HCT116 (cell line): ENCODE results near the gene UQCRQ. TPM values are rescaled to one million over a fixed set of nuclear protein-coding genes. Genes with fewer than 3 reads are reported as not detected.

ENCODE experiments used
- ATAC-seq: fragments of 200-7000 bp; cut with Tn5 transposase; 2 replicates; pipeline ENCODE4 v1.9.1; 2020; ENCODE audit warnings: mild to moderate bottlenecking, moderate library complexity
- BruUV-seq: library from RNA; stranded (reverse); fragments of 400-500 nt; replicated peaks from 2 replicates; lab custom pipeline; 2021; lab: Mats Ljungman, UMichigan
- CTCF ChIA-PET: fragments of 300-600 bp; sonication (Branson Sonifier 250); formaldehyde crosslinking; loops from one replicate; lab custom pipeline; 2021; ENCODE audit warnings: antibody characterized with exemption; lab: Charles Lee
- POLR2A ChIA-PET: fragments of 300-600, 350-600 bp; sonication (Branson Sonifier 250); formaldehyde crosslinking; loops from one replicate; lab custom pipeline; 2021; ENCODE audit warnings: antibody characterized with exemption; lab: Charles Lee
- RAD21 ChIA-PET, 2 experiments: fragments of 300-600 bp; sonication (Branson Sonifier 250); formaldehyde crosslinking; loops; one replicate each; lab custom pipeline; 2023; ENCODE audit warnings: low total read pairs in 2 of 2; ENCODE audit not compliant: uncharacterized antibody in 2 of 2, unreplicated experiment in 2 of 2, low non-redundant PET in 1 of 2; lab: Charles Lee
- DNase-seq: peaks from one replicate; pipeline ENCODE4 v3.0.0-alpha.2; 2010; ENCODE audit warnings: low read depth, low spot score
- H2AFZ ChIP-seq: fragments of 200-600 bp; shearing (Covaris generic), sonication (generic); 2 replicates; pipeline ENCODE4 v1.6.1; 2017; ENCODE audit warnings: low read depth, mixed run types, mixed read lengths, antibody characterized with exemption, low read length; ENCODE audit not compliant: poor library complexity, severe bottlenecking
- H3K27ac ChIP-seq: 2 replicates; pipeline ENCODE4 v1.5.1; 2012; ENCODE audit warnings: low read depth, low read length
- H3K27me3 ChIP-seq: fragments of 200-600 bp; sonication (generic); 2 replicates; pipeline ENCODE4 v1.6.1; 2016; ENCODE audit warnings: mixed run types, low read length, mixed read lengths; ENCODE audit not compliant: insufficient read depth
- H3K36me3 ChIP-seq, 2 experiments: fragments of 200-500 bp in 1 of 2; fragments of 200-600 bp in 1 of 2; sonication (Bioruptor generic) in 1 of 2; sonication (generic) in 1 of 2; 2 replicates each; pipeline versions ENCODE4 v1.5.1 to v1.6.1; 2014 to 2016; ENCODE audit warnings: low read length in 2 of 2, inconsistent platforms in 1 of 2, mixed read lengths in 1 of 2, mixed run types in 1 of 2; ENCODE audit not compliant: insufficient read depth in 2 of 2, control insufficient read depth in 1 of 2
- H3K4me1 ChIP-seq, 2 experiments: fragments of 200-600 bp in 1 of 2; sonication (generic) in 1 of 2; 2 replicates each; pipeline versions ENCODE4 v1.5.1 to v1.6.1; 2012 to 2017; ENCODE audit warnings: low read length in 2 of 2, inconsistent platforms in 1 of 2, mild to moderate bottlenecking in 1 of 2, mixed read lengths in 1 of 2, mixed run types in 1 of 2, moderate library complexity in 1 of 2; ENCODE audit not compliant: insufficient read depth in 2 of 2, control insufficient read depth in 1 of 2
- H3K4me2 ChIP-seq: fragments of 200-600 bp; sonication (generic); 2 replicates; pipeline ENCODE4 v1.6.1; 2017; ENCODE audit warnings: mixed run types, low read length, mixed read lengths
- H3K4me3 ChIP-seq, 2 experiments: fragments of 200-600 bp in 1 of 2; sonication (generic) in 1 of 2; replicated peaks in 1 of 2; 2 replicates each; pipeline ENCODE4 v1.5.1; 2011 to 2016; ENCODE audit warnings: low read length in 2 of 2, control low read depth in 1 of 2, low read depth in 1 of 2, mild to moderate bottlenecking in 1 of 2, mixed read lengths in 1 of 2, mixed run types in 1 of 2
- H3K79me2 ChIP-seq: fragments of 200-600 bp; sonication (generic); 2 replicates; pipeline ENCODE4 v1.6.1; 2017; ENCODE audit warnings: mild to moderate bottlenecking, mixed run types, low read length, moderate library complexity, mixed read lengths; ENCODE audit not compliant: insufficient read depth
- H3K9ac ChIP-seq: fragments of 200-600 bp; sonication (generic); 2 replicates; pipeline ENCODE4 v1.6.1; 2016; ENCODE audit warnings: low read length, mixed read lengths
- H3K9me2 ChIP-seq: fragments of 200-600 bp; sonication (generic), shearing (Covaris generic); 2 replicates; pipeline ENCODE4 v1.6.1; 2017; ENCODE audit warnings: mixed run types, mild to moderate bottlenecking, moderate library complexity; ENCODE audit not compliant: insufficient read depth
- H3K9me3 ChIP-seq, 2 experiments: fragments of 200-500 bp in 1 of 2; fragments of 200-600 bp in 1 of 2; sonication (Bioruptor generic) in 1 of 2; sonication (generic) in 1 of 2; 2 replicates each; pipeline ENCODE4 v1.6.1; 2014 to 2017; ENCODE audit warnings: low read length in 2 of 2, mixed read lengths in 2 of 2, inconsistent platforms in 1 of 2, low read depth in 1 of 2, mild to moderate bottlenecking in 1 of 2, mixed run types in 1 of 2, moderate library complexity in 1 of 2; ENCODE audit not compliant: control insufficient read depth in 1 of 2, insufficient read depth in 1 of 2
- H4K20me1 ChIP-seq: fragments of 200-600 bp; sonication (generic), shearing (Covaris generic); 2 replicates; pipeline ENCODE4 v1.6.1; 2017; ENCODE audit warnings: mixed run types, mild to moderate bottlenecking, moderate library complexity; ENCODE audit not compliant: insufficient read depth
- CEBPB ChIP-seq: IDR thresholded peaks from 2 replicates; pipeline ENCODE4 v1.6.1; 2012; ENCODE audit warnings: low read depth
- CTCF ChIP-seq, 3 experiments: fragments of 200-600 bp in 1 of 3; sonication (generic) in 1 of 3; IDR thresholded peaks in 2 of 3; conservative IDR thresholded peaks in 1 of 3; 2 replicates each; pipeline ENCODE4 v1.5.1; 2012 to 2017; ENCODE audit warnings: low read depth in 2 of 3, low read length in 2 of 3, antibody characterized with exemption in 1 of 3, borderline replicate concordance in 1 of 3, control low read depth in 1 of 3, mild to moderate bottlenecking in 1 of 3, mixed read lengths in 1 of 3, mixed run types in 1 of 3, moderate library complexity in 1 of 3; ENCODE audit not compliant: insufficient read depth in 1 of 3
- EGR1 ChIP-seq: IDR thresholded peaks from 2 replicates; pipeline ENCODE4 v1.6.1; 2012; ENCODE audit warnings: low read depth
- ELF1 ChIP-seq: IDR thresholded peaks from 2 replicates; pipeline ENCODE4 v1.6.1; 2012; ENCODE audit warnings: low read depth, borderline replicate concordance
- JUND ChIP-seq: IDR thresholded peaks from 2 replicates; pipeline ENCODE4 v1.6.1; 2012
- RAD21 ChIP-seq: IDR thresholded peaks from 2 replicates; pipeline ENCODE4 v1.6.1; 2012; ENCODE audit warnings: low read depth, mild to moderate bottlenecking
- SRF ChIP-seq: IDR thresholded peaks from 2 replicates; pipeline ENCODE4 v1.6.1; 2012; ENCODE audit warnings: low read depth
- TCF7L2 ChIP-seq: IDR thresholded peaks from 2 replicates; pipeline ENCODE4 v1.7.0; 2011; ENCODE audit warnings: borderline replicate concordance, inconsistent platforms; ENCODE audit not compliant: insufficient read depth, insufficient read length; ENCODE audit errors: extremely low read depth
- ZFX ChIP-seq: fragments of 450-650 bp; IDR thresholded peaks from 2 replicates; pipeline ENCODE4 v1.6.1; 2017
- ZNF274 ChIP-seq: fragments of 200-500 bp; sonication (Bioruptor generic); IDR thresholded peaks from 2 replicates; pipeline ENCODE4 v1.6.1; 2014; ENCODE audit warnings: mild to moderate bottlenecking, low read depth, low read length, inconsistent platforms
- intact Hi-C: fragments of 100-400 bp; cut with micrococcal nuclease; formaldehyde crosslinking; loops from 2 replicates; pipeline ENCODE4 v1.10.0; 2022
- total RNA-seq: library from RNA; stranded (reverse); gene quantifications from one replicate; pipeline ENCODE4 v1.2.1, GENCODE V29; 2021; ENCODE audit not compliant: unreplicated experiment
- TF ChIP-seq, protein P1 (sequence below): IDR thresholded peaks from 2 replicates; pipeline ENCODE4 v1.6.1; 2012; ENCODE audit warnings: low read depth
- TF ChIP-seq, protein P2 (sequence below): IDR thresholded peaks from 2 replicates; pipeline ENCODE4 v1.6.1; 2012

The UQCRQ gene
- total RNA-seq, 1 experiment from 2014 or later: 528 TPM

GRCh38 chr5:132867046-132867451 is 607 bp downstream of the UQCRQ start (continued):
- TF ChIP-seq, protein P1, sequence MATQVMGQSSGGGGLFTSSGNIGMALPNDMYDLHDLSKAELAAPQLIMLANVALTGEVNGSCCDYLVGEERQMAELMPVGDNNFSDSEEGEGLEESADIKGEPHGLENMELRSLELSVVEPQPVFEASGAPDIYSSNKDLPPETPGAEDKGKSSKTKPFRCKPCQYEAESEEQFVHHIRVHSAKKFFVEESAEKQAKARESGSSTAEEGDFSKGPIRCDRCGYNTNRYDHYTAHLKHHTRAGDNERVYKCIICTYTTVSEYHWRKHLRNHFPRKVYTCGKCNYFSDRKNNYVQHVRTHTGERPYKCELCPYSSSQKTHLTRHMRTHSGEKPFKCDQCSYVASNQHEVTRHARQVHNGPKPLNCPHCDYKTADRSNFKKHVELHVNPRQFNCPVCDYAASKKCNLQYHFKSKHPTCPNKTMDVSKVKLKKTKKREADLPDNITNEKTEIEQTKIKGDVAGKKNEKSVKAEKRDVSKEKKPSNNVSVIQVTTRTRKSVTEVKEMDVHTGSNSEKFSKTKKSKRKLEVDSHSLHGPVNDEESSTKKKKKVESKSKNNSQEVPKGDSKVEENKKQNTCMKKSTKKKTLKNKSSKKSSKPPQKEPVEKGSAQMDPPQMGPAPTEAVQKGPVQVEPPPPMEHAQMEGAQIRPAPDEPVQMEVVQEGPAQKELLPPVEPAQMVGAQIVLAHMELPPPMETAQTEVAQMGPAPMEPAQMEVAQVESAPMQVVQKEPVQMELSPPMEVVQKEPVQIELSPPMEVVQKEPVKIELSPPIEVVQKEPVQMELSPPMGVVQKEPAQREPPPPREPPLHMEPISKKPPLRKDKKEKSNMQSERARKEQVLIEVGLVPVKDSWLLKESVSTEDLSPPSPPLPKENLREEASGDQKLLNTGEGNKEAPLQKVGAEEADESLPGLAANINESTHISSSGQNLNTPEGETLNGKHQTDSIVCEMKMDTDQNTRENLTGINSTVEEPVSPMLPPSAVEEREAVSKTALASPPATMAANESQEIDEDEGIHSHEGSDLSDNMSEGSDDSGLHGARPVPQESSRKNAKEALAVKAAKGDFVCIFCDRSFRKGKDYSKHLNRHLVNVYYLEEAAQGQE: no peak
- no peak for TF ChIP-seq RAD21

GRCh38 chr5:132868754-132869153 is 2.3 kb downstream of the UQCRQ start:
- TF ChIP-seq ZFX (no peak), CEBPB (no peak)
- DNase-seq (no peak), ATAC-seq (no peak)
- RAD21 ChIA-PET: no interaction called here
- no peak overlapping the region for H2AFZ ChIP-seq
- no peaks in the 10 kb centered on the region for H3K9me3 ChIP-seq
- H3K4me1 ChIP-seq: peaks cover 4 to 17% of the 10 kb centered on the region in 2 experiments
- no peak overlapping the region for H3K4me3 ChIP-seq
- H3K4me2 ChIP-seq: no peak overlapping the region
- CTCF ChIA-PET: interaction anchor here (1.5 kb wide), 1 partner anchor 15 kb away, joined by 5 read pairs; no protein-coding TSS in a partner anchor
- peaks cover 4 to 15% of the 10 kb centered on the region in 2 experiments; a peak in 2 of 4 replicates for H3K36me3 ChIP-seq
- POLR2A ChIA-PET: no interaction called here
- no peaks in the 10 kb centered on the region for H3K27me3 ChIP-seq
- H4K20me1 ChIP-seq: no peaks in the 10 kb centered on the region
- intact Hi-C loops: no loop called here
- H3K9ac ChIP-seq: no peak overlapping the region
- no peak overlapping the region for H3K27ac ChIP-seq
- no peaks in the 10 kb centered on the region for H3K9me2 ChIP-seq
- H3K79me2 ChIP-seq: peaks cover 26% of the 10 kb centered on the region
- BruUV-seq: no TSS peak

DNA sequence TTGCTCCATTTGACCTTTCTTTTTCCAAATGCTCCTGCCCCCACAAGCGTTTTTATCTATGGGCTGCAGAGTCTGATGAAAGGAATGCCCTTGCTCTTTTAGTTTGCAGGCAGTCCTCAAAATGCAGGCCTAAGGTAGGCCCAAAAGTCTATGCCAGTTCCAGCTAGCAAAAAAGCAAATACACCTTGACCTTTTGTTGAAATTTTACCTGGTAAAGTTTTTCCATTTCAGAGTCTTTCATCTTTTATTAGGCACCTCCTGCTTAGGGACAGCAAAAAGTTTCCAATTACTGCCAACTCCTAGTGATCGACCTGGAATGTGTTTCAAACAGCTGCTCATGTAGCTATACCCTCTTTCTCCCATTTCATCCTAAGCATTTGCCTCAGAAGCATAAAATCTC is 4.4 kb downstream of the UQCRQ start:
- POLR2A ChIA-PET: no interaction called here
- Histone ChIP-seq H3K4me3 (no peak overlapping the region), H2AFZ (no peak overlapping the region), H4K20me1 (no peaks in the 10 kb centered on the region), H3K9me3 (no peaks in the 10 kb centered on the region), H3K4me1 (peaks cover 4 to 12% of the 10 kb centered on the region in 2 experiments), H3K9me2 (no peaks in the 10 kb centered on the region), H3K4me2 (no peak overlapping the region), H3K79me2 (peaks cover 26% of the 10 kb centered on the region), H3K27ac (no peak overlapping the region), H3K9ac (no peak overlapping the region), H3K27me3 (no peaks in the 10 kb centered on the region), H3K36me3 (peaks cover 4 to 19% of the 10 kb centered on the region in 2 experiments; a peak in 2 of 4 replicates)
- DNase-seq (no peak), ATAC-seq (no peak)
- intact Hi-C loops: no loop called here
- BruUV-seq: no TSS peak
- RAD21 ChIA-PET: no interaction called here
- CTCF ChIA-PET: no interaction called here
- no peak for TF ChIP-seq ZFX
- TF ChIP-seq, protein P2, sequence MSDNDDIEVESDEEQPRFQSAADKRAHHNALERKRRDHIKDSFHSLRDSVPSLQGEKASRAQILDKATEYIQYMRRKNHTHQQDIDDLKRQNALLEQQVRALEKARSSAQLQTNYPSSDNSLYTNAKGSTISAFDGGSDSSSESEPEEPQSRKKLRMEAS: no peak
- no peak for TF ChIP-seq ELF1
- TF ChIP-seq EGR1: no peak
- TF ChIP-seq ZNF274: no peak
- no peak for TF ChIP-seq CTCF (IDR thresholded peaks at IDR 0.05 in 2 of 3, conservative IDR thresholded peaks at IDR 0.05 in 1 of 3; ENCODE audit: borderline replicate concordance in 1 of 3, insufficient read depth in 1 of 3, low read depth in 2 of 3, low read length in 2 of 3)
- TF ChIP-seq TCF7L2: no peak
- TF ChIP-seq SRF: no peak
- TF ChIP-seq JUND: no peak
